ENCODE data around the gene TMEM143.

TMEM143 gene

DNA sequence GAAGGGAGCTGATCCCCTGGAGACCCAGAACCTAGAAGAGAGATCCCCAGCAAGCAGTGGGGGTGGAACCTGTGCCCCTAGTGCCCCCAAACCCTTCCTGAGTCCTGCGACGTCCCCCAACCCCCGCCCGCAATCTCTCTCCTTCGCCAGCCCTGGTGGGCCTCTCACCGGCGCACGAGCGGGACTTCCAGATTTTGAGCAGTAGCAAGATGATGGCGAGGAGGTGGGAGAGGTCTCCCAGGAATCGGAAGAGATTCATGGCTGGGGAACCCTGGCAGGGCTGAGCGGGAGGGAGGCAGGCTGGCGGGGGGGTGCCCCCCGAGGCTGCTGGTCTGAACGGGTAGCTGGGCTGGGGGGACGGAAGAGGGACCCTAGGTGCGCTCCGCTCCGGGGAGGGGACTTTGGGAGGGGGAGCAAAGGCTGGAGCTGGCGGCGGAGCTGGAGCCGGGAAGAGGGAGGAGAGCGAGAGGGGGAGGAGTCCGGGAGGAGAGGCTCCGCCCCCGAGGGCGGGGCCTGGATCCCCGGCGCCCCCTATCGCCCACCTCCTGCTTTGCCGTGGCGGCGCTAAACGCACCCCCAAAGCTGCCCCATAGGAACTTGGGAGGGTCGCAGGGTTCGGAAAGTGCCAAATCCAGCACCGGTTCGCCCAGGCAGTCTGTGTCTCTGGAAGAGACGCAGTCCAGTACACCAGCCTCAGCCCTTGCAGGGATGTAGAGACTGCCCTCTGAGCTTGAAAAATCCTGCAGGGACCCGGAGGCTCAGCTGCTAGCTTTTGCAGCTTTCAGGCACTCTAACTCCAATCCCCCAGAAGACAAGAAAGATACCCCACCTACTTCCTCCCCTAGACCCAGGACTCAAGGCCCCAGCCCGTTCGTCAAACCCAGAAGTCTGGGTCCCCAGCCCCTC, 27.6 kb upstream of the TMEM143 start, which contains the start of gene KDELR1:
Gene KDELR1 (minus strand): TSS at position 452 of the 906 bp plus-strand sequence. CDS start 193 bp downstream, at position 259.
- TF ChIP-seq, protein P1, sequence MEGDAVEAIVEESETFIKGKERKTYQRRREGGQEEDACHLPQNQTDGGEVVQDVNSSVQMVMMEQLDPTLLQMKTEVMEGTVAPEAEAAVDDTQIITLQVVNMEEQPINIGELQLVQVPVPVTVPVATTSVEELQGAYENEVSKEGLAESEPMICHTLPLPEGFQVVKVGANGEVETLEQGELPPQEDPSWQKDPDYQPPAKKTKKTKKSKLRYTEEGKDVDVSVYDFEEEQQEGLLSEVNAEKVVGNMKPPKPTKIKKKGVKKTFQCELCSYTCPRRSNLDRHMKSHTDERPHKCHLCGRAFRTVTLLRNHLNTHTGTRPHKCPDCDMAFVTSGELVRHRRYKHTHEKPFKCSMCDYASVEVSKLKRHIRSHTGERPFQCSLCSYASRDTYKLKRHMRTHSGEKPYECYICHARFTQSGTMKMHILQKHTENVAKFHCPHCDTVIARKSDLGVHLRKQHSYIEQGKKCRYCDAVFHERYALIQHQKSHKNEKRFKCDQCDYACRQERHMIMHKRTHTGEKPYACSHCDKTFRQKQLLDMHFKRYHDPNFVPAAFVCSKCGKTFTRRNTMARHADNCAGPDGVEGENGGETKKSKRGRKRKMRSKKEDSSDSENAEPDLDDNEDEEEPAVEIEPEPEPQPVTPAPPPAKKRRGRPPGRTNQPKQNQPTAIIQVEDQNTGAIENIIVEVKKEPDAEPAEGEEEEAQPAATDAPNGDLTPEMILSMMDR (IDR thresholded peaks at IDR 0.05; ENCODE audit: low read depth, low read length, missing control alignments): peak; percentile 93
- H3K4me3 ChIP-seq (replicated peaks; ENCODE audit: low read depth, low read length): peak within 1 kb of the TSS; percentile 97
- no peak for DNase-seq (ENCODE audit: extremely low read depth, low read depth)

- no peak for DNase-seq (ENCODE audit: extremely low read depth, low read depth)
- peak overlapping the region; percentile 97 for H3K4me3 ChIP-seq (replicated peaks; ENCODE audit: low read depth, low read length)
- TF ChIP-seq, protein P1 (IDR thresholded peaks at IDR 0.05; ENCODE audit: low read depth, low read length, missing control alignments): peak; percentile 68
Observed at GRCh38 chr19:48390188-48391099, 26.7 kb upstream of the TMEM143 start.

GRCh38 chr19:48386981-48387380, 23.2 kb upstream of the TMEM143 start:
- no peak for DNase-seq (ENCODE audit: extremely low read depth, low read depth)

DNA sequence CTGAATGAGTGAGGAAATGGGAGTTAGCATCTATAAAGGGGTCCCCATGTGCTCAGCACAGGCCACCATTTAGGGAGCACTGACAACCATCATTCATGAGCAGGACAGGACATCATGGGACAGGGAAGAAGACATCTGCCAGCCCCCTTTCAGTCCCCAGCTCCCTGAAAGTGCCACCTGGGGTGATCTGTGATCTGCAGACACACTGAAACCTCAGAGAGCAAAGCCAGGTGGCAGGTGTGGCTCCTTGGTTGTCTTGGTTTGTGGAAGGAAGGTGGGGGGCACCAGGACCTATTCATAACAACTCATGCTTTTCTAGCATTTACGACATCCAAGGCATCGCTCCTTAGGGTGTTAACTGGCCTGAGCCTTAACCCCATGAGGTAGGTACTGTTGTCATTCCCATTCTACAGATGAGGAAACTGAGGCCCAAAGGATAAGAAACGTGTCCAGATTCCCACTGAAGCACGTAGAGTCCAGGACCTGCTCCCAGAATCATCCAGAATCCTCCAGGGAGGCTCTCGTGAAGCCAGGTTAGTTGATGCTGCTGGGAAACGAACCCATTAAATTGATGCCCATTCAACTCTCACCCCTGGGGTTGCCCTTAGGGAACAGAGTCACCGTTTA, 21.8 kb upstream of the TMEM143 start:
- DNase-seq (ENCODE audit: extremely low read depth, low read depth): no peak
- TF ChIP-seq, protein P1 (IDR thresholded peaks at IDR 0.05; ENCODE audit: low read depth, low read length, missing control alignments): no peak
- no peak overlapping the region for H3K4me3 ChIP-seq (replicated peaks; ENCODE audit: low read depth, low read length)

More at GRCh38 chr19:48386981-48387380, 23.2 kb upstream of the TMEM143 start:
- TF ChIP-seq, protein P1 (IDR thresholded peaks at IDR 0.05; ENCODE audit: low read depth, low read length, missing control alignments): no peak
- no peak overlapping the region for H3K4me3 ChIP-seq (replicated peaks; ENCODE audit: low read depth, low read length)

DNA sequence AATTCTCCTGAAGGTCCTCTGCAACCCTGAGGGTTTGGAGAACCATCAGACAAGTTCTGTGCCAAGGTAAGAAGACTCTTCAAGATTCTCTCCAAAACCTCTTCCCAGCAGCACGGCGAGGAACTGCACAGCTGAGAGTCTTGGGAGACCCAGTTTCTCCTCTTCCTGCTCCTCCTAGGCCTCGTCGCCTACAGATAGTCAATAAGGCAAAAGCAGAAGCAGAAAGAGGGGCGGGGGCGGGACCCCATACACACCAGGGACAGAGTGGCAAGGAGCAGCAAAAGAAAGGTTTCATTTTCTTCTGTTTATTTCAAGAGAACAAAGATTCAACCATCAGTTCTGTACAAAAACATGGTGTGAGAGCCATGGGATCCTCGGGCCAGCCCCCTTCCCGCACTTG, 18.5 kb upstream of the TMEM143 start:
- TF ChIP-seq, protein P1 (IDR thresholded peaks at IDR 0.05; ENCODE audit: low read depth, low read length, missing control alignments): no peak
- DNase-seq (ENCODE audit: extremely low read depth, low read depth): no peak
- no peak overlapping the region for H3K4me3 ChIP-seq (replicated peaks; ENCODE audit: low read depth, low read length)

All from HFF-Myc (cell line).